ENCODE data around the gene ATP6V0C. TPM values are rescaled to one million over a fixed set of nuclear protein-coding genes. Genes with fewer than 3 reads are reported as not detected.

The ATP6V0C gene
- total RNA-seq, 1 donor from 2014 or later, result 155 TPM

DNA sequence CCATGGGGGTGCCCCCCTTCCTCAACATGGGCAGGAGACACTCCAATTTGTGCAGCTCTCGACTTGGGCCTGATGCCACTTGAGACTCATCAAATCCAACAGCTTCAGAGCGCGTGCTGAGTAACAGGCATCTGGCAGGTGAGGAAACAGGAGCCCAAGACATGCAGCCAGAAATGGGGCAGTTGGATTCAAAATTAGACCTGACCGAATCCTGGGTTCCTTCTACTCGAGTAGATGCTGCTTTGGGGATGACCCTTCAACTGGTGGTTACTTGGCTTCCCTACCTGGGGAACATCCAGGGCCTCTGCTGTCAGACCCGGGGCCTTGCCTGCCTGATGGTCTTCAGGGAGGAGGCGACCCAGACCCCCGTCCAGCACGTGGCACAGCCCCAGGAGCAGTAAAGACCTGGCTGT is 43.1 kb upstream of the ATP6V0C start:
- no peak for DNase-seq (ENCODE audit: extremely low spot score, unreplicated experiment)
- Mint-ChIP-seq H3K4me3 (peak overlapping the region; percentile 67), H3K27ac (no peak overlapping the region), H3K9me3 (no peaks in the 10 kb centered on the region), H3K36me3 (no peaks in the 10 kb centered on the region), H3K4me1 (ENCODE audit: unreplicated experiment) (peaks cover 10% of the 10 kb centered on the region), H3K27me3 (peaks cover 9% of the 10 kb centered on the region)
- TF ChIP-seq, protein P1, sequence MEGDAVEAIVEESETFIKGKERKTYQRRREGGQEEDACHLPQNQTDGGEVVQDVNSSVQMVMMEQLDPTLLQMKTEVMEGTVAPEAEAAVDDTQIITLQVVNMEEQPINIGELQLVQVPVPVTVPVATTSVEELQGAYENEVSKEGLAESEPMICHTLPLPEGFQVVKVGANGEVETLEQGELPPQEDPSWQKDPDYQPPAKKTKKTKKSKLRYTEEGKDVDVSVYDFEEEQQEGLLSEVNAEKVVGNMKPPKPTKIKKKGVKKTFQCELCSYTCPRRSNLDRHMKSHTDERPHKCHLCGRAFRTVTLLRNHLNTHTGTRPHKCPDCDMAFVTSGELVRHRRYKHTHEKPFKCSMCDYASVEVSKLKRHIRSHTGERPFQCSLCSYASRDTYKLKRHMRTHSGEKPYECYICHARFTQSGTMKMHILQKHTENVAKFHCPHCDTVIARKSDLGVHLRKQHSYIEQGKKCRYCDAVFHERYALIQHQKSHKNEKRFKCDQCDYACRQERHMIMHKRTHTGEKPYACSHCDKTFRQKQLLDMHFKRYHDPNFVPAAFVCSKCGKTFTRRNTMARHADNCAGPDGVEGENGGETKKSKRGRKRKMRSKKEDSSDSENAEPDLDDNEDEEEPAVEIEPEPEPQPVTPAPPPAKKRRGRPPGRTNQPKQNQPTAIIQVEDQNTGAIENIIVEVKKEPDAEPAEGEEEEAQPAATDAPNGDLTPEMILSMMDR (conservative IDR thresholded peaks at IDR 0.05), result no peak

DNA sequence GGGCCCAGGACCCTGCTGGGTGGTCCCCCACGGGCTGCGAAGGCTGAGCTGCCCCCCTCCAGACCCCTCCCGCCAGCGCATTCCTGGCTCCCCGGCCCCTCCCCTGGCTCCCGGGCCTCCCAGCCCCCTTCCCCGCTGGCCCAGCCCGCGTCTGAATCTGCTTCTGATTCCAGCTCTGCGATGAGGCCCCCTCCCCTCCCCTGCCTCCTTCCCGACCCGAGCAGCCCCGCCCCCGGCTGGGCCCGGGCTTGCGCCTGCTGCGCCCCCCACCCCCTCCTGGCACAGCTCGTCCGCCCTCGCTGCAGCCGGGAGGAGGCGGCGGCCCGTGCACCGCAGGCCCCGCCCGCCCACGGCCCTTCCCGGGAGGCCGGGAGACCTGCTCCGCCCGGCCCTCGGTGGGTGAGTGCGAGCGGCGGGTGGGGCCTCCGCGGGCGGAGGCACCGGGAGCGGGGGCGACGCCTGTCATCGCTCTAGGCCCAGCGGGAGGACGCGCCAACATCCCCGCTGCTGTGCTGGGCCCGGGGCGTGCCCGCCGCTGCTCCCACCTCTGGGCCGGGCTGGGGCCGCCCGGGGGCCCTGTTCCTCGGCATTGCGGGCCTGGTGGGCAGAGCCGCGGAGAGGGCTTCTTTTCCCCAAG is 42.6 kb upstream of the ATP6V0C start, which contains the start of gene NTN3:
Gene NTN3, plus strand, starts transcription at position 282 of the 637 bp plus-strand sequence. CDS start 405 bp downstream, outside the sequence.
- DNase-seq (ENCODE audit: extremely low spot score, unreplicated experiment), result no peak
- H3K27me3 Mint-ChIP-seq, result peaks cover 9% of the 10 kb centered on the region
- TF ChIP-seq, protein P1 (conservative IDR thresholded peaks at IDR 0.05), result no peak
- H3K36me3 Mint-ChIP-seq, result no peaks in the 10 kb centered on the region
- peak within 1 kb of the TSS; percentile 67 for H3K4me3 Mint-ChIP-seq
- H3K27ac Mint-ChIP-seq, result no peak within 1 kb of the TSS
- peaks cover 12% of the 10 kb centered on the region for H3K4me1 Mint-ChIP-seq (ENCODE audit: unreplicated experiment)
- no peaks in the 10 kb centered on the region for H3K9me3 Mint-ChIP-seq

DNA sequence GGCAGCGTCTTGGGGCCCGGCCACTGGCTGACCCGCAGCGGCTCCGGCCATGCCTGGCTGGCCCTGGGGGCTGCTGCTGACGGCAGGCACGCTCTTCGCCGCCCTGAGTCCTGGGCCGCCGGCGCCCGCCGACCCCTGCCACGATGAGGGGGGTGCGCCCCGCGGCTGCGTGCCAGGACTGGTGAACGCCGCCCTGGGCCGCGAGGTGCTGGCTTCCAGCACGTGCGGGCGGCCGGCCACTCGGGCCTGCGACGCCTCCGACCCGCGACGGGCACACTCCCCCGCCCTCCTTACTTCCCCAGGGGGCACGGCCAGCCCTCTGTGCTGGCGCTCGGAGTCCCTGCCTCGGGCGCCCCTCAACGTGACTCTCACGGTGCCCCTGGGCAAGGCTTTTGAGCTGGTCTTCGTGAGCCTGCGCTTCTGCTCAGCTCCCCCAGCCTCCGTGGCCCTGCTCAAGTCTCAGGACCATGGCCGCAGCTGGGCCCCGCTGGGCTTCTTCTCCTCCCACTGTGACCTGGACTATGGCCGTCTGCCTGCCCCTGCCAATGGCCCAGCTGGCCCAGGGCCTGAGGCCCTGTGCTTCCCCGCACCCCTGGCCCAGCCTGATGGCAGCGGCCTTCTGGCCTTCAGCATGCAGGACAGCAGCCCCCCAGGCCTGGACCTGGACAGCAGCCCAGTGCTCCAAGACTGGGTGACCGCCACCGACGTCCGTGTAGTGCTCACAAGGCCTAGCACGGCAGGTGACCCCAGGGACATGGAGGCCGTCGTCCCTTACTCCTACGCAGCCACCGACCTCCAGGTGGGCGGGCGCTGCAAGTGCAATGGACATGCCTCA is 41.9 kb upstream of the ATP6V0C start:
- Mint-ChIP-seq H3K27ac (no peak overlapping the region), H3K9me3 (no peaks in the 10 kb centered on the region), H3K4me3 (no peak overlapping the region), H3K4me1 (ENCODE audit: unreplicated experiment) (peaks cover 17% of the 10 kb centered on the region), H3K27me3 (peaks cover 9% of the 10 kb centered on the region), H3K36me3 (no peaks in the 10 kb centered on the region)
- DNase-seq (ENCODE audit: extremely low spot score, unreplicated experiment), result no peak
- TF ChIP-seq, protein P1 (conservative IDR thresholded peaks at IDR 0.05), result no peak

DNA sequence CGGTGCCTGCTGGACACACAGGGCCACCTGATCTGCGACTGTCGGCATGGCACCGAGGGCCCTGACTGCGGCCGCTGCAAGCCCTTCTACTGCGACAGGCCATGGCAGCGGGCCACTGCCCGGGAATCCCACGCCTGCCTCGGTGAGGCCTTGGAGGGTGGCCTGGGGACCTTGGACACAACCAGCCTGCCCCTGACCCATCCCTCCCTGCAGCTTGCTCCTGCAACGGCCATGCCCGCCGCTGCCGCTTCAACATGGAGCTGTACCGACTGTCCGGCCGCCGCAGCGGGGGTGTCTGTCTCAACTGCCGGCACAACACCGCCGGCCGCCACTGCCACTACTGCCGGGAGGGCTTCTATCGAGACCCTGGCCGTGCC is 41.3 kb upstream of the ATP6V0C start:
- Mint-ChIP-seq H3K27ac (no peak overlapping the region), H3K27me3 (peaks cover 9% of the 10 kb centered on the region), H3K9me3 (no peaks in the 10 kb centered on the region), H3K36me3 (peaks cover under 1% of the 10 kb centered on the region), H3K4me1 (ENCODE audit: unreplicated experiment) (peaks cover 20% of the 10 kb centered on the region), H3K4me3 (peak overlapping the region; percentile 86)
- no peak for DNase-seq (ENCODE audit: extremely low spot score, unreplicated experiment)
- TF ChIP-seq, protein P1 (conservative IDR thresholded peaks at IDR 0.05), result no peak

DNA sequence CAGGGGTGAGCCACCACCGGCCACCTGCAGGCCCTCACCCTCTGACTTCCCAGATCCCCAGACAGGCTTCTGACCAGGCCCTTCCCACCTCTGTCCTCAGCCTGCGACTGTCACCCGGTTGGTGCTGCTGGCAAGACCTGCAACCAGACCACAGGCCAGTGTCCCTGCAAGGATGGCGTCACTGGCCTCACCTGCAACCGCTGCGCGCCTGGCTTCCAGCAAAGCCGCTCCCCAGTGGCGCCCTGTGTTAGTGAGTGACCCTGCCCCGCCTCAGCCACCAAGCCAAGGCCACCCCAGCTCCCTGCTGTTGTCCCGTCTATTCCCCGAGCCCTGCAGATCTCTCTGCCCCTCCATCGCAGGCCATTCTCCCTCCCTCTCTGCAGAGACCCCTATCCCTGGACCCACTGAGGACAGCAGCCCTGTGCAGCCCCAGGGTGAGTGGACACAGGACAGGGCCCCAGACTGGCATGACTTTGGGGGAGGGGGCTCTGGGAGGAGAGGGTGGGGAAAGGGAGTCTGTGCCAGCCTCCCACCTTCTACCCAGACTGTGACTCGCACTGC is 40.8 kb upstream of the ATP6V0C start:
- H3K27ac Mint-ChIP-seq, result no peak overlapping the region
- H3K4me1 Mint-ChIP-seq (ENCODE audit: unreplicated experiment), result peaks cover 25% of the 10 kb centered on the region
- peaks cover 4% of the 10 kb centered on the region for H3K36me3 Mint-ChIP-seq
- H3K4me3 Mint-ChIP-seq, result peak overlapping the region; percentile 86
- no peaks in the 10 kb centered on the region for H3K9me3 Mint-ChIP-seq
- DNase-seq (ENCODE audit: extremely low spot score, unreplicated experiment), result no peak
- TF ChIP-seq, protein P1 (conservative IDR thresholded peaks at IDR 0.05), result no peak
- H3K27me3 Mint-ChIP-seq, result peaks cover 9% of the 10 kb centered on the region
